HepG2 (cell line): ENCODE results near the gene LZTS2.

Experiments used
- ATF3 ChIP-seq: sonication (generic); formaldehyde crosslinking; IDR thresholded peaks from 2 replicates; pipeline ENCODE4 v1.4.0; 2020; ENCODE audit warnings: missing genetic modification reagents
- NFE2L1 ChIP-seq: sonication (generic); formaldehyde crosslinking; IDR thresholded peaks from 2 replicates; pipeline ENCODE4 v1.4.0; 2020; ENCODE audit warnings: missing genetic modification reagents, mild to moderate bottlenecking, borderline replicate concordance
- REST ChIP-seq, 2 experiments: IDR thresholded peaks; 2 replicates each; pipeline ENCODE4 v1.6.1; 2011 to 2012; ENCODE audit warnings: low read length in 2 of 2, borderline replicate concordance in 1 of 2, low read depth in 1 of 2, mild to moderate bottlenecking in 1 of 2, moderate library complexity in 1 of 2
- YY1 ChIP-seq: IDR thresholded peaks from 2 replicates; pipeline ENCODE4 v1.6.1; 2011; ENCODE audit warnings: low read length, low read depth, moderate library complexity, mild to moderate bottlenecking; ENCODE audit not compliant: insufficient read depth, insufficient replicate concordance
- ZNF24 ChIP-seq: fragments of 450-650 bp; IDR thresholded peaks from 2 replicates; pipeline ENCODE4 v1.6.1; 2017; ENCODE audit warnings: antibody characterized with exemption, mild to moderate bottlenecking
- TF ChIP-seq, protein P1 (sequence below): sonication (generic); formaldehyde crosslinking; IDR thresholded peaks from 2 replicates; pipeline ENCODE4 v1.5.0; 2020; ENCODE audit warnings: mild to moderate bottlenecking, missing genetic modification reagents, moderate library complexity
- TF ChIP-seq, protein P2 (sequence below): sonication (generic); formaldehyde crosslinking; IDR thresholded peaks from 2 replicates; pipeline ENCODE4 v1.8.1; 2022; ENCODE audit warnings: mild to moderate bottlenecking, missing genetic modification reagents
- TF ChIP-seq, protein P3 (sequence below): sonication (generic); formaldehyde crosslinking; IDR thresholded peaks from 2 replicates; pipeline ENCODE4 v1.5.1; 2020; ENCODE audit warnings: missing genetic modification reagents, mild to moderate bottlenecking, borderline replicate concordance

- TF ChIP-seq ATF3 (no peak), NFE2L1 (CRISPR knock-in tag) (no peak), YY1 (no peak), ZNF24 (no peak), REST (IDR thresholded peaks at IDR 0.05; ENCODE audit: borderline replicate concordance in 1 of 2, low read depth in 1 of 2, low read length in 2 of 2) (no peak)
- TF ChIP-seq, protein P1, sequence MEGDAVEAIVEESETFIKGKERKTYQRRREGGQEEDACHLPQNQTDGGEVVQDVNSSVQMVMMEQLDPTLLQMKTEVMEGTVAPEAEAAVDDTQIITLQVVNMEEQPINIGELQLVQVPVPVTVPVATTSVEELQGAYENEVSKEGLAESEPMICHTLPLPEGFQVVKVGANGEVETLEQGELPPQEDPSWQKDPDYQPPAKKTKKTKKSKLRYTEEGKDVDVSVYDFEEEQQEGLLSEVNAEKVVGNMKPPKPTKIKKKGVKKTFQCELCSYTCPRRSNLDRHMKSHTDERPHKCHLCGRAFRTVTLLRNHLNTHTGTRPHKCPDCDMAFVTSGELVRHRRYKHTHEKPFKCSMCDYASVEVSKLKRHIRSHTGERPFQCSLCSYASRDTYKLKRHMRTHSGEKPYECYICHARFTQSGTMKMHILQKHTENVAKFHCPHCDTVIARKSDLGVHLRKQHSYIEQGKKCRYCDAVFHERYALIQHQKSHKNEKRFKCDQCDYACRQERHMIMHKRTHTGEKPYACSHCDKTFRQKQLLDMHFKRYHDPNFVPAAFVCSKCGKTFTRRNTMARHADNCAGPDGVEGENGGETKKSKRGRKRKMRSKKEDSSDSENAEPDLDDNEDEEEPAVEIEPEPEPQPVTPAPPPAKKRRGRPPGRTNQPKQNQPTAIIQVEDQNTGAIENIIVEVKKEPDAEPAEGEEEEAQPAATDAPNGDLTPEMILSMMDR (CRISPR knock-in tag) = no peak
- TF ChIP-seq, protein P2, sequence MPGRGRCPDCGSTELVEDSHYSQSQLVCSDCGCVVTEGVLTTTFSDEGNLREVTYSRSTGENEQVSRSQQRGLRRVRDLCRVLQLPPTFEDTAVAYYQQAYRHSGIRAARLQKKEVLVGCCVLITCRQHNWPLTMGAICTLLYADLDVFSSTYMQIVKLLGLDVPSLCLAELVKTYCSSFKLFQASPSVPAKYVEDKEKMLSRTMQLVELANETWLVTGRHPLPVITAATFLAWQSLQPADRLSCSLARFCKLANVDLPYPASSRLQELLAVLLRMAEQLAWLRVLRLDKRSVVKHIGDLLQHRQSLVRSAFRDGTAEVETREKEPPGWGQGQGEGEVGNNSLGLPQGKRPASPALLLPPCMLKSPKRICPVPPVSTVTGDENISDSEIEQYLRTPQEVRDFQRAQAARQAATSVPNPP (CRISPR knock-in tag) = no peak
- TF ChIP-seq, protein P3, sequence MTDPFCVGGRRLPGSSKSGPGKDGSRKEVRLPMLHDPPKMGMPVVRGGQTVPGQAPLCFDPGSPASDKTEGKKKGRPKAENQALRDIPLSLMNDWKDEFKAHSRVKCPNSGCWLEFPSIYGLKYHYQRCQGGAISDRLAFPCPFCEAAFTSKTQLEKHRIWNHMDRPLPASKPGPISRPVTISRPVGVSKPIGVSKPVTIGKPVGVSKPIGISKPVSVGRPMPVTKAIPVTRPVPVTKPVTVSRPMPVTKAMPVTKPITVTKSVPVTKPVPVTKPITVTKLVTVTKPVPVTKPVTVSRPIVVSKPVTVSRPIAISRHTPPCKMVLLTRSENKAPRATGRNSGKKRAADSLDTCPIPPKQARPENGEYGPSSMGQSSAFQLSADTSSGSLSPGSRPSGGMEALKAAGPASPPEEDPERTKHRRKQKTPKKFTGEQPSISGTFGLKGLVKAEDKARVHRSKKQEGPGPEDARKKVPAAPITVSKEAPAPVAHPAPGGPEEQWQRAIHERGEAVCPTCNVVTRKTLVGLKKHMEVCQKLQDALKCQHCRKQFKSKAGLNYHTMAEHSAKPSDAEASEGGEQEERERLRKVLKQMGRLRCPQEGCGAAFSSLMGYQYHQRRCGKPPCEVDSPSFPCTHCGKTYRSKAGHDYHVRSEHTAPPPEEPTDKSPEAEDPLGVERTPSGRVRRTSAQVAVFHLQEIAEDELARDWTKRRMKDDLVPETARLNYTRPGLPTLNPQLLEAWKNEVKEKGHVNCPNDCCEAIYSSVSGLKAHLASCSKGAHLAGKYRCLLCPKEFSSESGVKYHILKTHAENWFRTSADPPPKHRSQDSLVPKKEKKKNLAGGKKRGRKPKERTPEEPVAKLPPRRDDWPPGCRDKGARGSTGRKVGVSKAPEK (CRISPR knock-in tag) = no peak
These were observed 35.7 kb downstream of the LZTS2 start for GRCh38 chr10:101035314-101035713.
